H1 (cell line): ENCODE data around the gene PDS5A.

ENCODE experiments used
- POLR2A ChIP-seq, 2 experiments: IDR thresholded peaks; 1 replicate in 1 of 2; 2 replicates in 1 of 2; pipeline ENCODE4 v1.6.1; 2011; ENCODE audit warnings: low read depth in 2 of 2, low read length in 2 of 2, mild to moderate bottlenecking in 2 of 2; ENCODE audit errors: control extremely low read depth in 1 of 2
- POLR2AphosphoS5 ChIP-seq: IDR thresholded peaks from 2 replicates; pipeline ENCODE4 v1.6.1; 2011; ENCODE audit warnings: low read depth, low read length
- SIN3A ChIP-seq, 2 experiments: IDR thresholded peaks in 1 of 2; conservative IDR thresholded peaks in 1 of 2; 2 replicates each; pipeline ENCODE4 v1.6.1; 2011 to 2012; ENCODE audit warnings: low read length in 2 of 2, improper control_type of control experiment in 1 of 2, low read depth in 1 of 2, mild to moderate bottlenecking in 1 of 2
- SP2 ChIP-seq: IDR thresholded peaks from 2 replicates; pipeline ENCODE4 v1.6.1; 2012; ENCODE audit warnings: mild to moderate bottlenecking, low read length, inconsistent platforms
- YY1 ChIP-seq: IDR thresholded peaks from 2 replicates; pipeline ENCODE4 v1.6.1; 2011; ENCODE audit warnings: low read depth, mild to moderate bottlenecking, low read length
- TF ChIP-seq, protein P1 (sequence below), 3 experiments: IDR thresholded peaks; 1 replicate in 2 of 3; 2 replicates in 1 of 3; pipeline versions ENCODE4 v1.5.1 to v1.6.1; 2011; ENCODE audit warnings: low read length in 3 of 3, mild to moderate bottlenecking in 3 of 3, inconsistent platforms in 2 of 3, low read depth in 1 of 3, moderate library complexity in 1 of 3; ENCODE audit not compliant: insufficient read depth in 1 of 3; ENCODE audit errors: control extremely low read depth in 1 of 3
- TF ChIP-seq, protein P2 (sequence below): IDR thresholded peaks from 2 replicates; pipeline ENCODE4 v1.6.1; 2012; ENCODE audit warnings: low read length, inconsistent platforms
- TF ChIP-seq, protein P3 (sequence below): IDR thresholded peaks from 2 replicates; pipeline ENCODE4 v1.6.1; 2011; ENCODE audit warnings: low read depth, mild to moderate bottlenecking, low read length; ENCODE audit not compliant: insufficient read depth
- TF ChIP-seq, protein P4 (sequence below): IDR thresholded peaks from 2 replicates; pipeline ENCODE4 v1.6.1; 2012; ENCODE audit warnings: inconsistent platforms

DNA sequence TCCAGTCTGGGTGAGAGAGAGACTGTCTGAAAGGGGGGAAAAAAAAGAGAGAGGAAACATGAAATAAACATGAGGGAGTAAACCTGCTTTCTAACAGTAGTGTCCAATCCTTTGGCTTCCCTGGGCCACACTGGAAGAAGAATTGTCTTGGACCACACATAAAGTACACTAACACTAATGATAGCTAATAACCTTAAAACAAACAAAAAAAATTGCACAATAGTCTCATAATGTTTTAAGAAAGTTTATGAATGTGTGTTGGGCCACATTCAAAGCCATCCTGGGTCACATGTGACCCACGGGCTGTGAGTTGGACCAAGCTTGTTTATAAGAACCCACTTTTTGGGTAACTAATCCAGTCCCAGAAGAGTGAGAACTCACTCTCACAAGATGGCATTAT is 30.3 kb downstream of the PDS5A start:
- TF ChIP-seq, protein P1, sequence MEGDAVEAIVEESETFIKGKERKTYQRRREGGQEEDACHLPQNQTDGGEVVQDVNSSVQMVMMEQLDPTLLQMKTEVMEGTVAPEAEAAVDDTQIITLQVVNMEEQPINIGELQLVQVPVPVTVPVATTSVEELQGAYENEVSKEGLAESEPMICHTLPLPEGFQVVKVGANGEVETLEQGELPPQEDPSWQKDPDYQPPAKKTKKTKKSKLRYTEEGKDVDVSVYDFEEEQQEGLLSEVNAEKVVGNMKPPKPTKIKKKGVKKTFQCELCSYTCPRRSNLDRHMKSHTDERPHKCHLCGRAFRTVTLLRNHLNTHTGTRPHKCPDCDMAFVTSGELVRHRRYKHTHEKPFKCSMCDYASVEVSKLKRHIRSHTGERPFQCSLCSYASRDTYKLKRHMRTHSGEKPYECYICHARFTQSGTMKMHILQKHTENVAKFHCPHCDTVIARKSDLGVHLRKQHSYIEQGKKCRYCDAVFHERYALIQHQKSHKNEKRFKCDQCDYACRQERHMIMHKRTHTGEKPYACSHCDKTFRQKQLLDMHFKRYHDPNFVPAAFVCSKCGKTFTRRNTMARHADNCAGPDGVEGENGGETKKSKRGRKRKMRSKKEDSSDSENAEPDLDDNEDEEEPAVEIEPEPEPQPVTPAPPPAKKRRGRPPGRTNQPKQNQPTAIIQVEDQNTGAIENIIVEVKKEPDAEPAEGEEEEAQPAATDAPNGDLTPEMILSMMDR (IDR thresholded peaks at IDR 0.05; ENCODE audit: control extremely low read depth in 1 of 3, insufficient read depth in 1 of 3, low read depth in 1 of 3, low read length in 3 of 3), result no peak
- TF ChIP-seq, protein P2, sequence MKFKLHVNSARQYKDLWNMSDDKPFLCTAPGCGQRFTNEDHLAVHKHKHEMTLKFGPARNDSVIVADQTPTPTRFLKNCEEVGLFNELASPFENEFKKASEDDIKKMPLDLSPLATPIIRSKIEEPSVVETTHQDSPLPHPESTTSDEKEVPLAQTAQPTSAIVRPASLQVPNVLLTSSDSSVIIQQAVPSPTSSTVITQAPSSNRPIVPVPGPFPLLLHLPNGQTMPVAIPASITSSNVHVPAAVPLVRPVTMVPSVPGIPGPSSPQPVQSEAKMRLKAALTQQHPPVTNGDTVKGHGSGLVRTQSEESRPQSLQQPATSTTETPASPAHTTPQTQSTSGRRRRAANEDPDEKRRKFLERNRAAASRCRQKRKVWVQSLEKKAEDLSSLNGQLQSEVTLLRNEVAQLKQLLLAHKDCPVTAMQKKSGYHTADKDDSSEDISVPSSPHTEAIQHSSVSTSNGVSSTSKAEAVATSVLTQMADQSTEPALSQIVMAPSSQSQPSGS, result no peak
- TF ChIP-seq, protein P3, sequence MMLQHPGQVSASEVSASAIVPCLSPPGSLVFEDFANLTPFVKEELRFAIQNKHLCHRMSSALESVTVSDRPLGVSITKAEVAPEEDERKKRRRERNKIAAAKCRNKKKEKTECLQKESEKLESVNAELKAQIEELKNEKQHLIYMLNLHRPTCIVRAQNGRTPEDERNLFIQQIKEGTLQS, result no peak
- TF ChIP-seq YY1 (no peak), POLR2AphosphoS5 (no peak), SP2 (no peak), POLR2A (IDR thresholded peaks at IDR 0.05; ENCODE audit: control extremely low read depth in 1 of 2, low read depth in 2 of 2, low read length in 2 of 2) (no peak), SIN3A (conservative IDR thresholded peaks at IDR 0.05 in 1 of 2, IDR thresholded peaks at IDR 0.05 in 1 of 2; ENCODE audit: low read depth in 1 of 2, low read length in 2 of 2) (no peak)
- TF ChIP-seq, protein P4, sequence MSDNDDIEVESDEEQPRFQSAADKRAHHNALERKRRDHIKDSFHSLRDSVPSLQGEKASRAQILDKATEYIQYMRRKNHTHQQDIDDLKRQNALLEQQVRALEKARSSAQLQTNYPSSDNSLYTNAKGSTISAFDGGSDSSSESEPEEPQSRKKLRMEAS, result no peak
